B cell (primary cell): ENCODE measurements around the gene NMT1. TPM values are rescaled to one million over a fixed set of nuclear protein-coding genes. Genes with fewer than 3 reads are reported as not detected.

Experiments
- ATAC-seq: fragments of 200-7000 bp; cut with Tn5 transposase; one replicate; pipeline ENCODE4 v1.10.0; 2021; ENCODE audit warnings: low read depth, mild to moderate bottlenecking, moderate number of reproducible peaks, moderate library complexity
- CTCF ChIA-PET: fragments of 350-600 bp; sonication (Branson Sonifier 250); formaldehyde crosslinking; loops from one replicate; lab custom pipeline; 2021; ENCODE audit warnings: antibody characterized with exemption, inconsistent platforms; lab: Charles Lee
- POLR2A ChIA-PET: fragments of 350-600 bp; sonication (Branson Sonifier 250); formaldehyde crosslinking; loops from one replicate; lab custom pipeline; 2021; ENCODE audit warnings: antibody characterized with exemption; lab: Charles Lee
- DNase-seq: peaks from one replicate; pipeline ENCODE4 v3.0.0; 2013
- H2AFZ ChIP-seq: 2 replicates; pipeline ENCODE4 v1.6.1; 2012; ENCODE audit warnings: mild to moderate bottlenecking, low read depth, low read length; ENCODE audit not compliant: insufficient read depth, poor library complexity, severe bottlenecking
- H3K27ac ChIP-seq, 2 donors: 1 replicate in 1 of 2; 2 replicates in 1 of 2; pipeline ENCODE4 v1.5.1; 2012 to 2013; ENCODE audit warnings: low read length in 2 of 2, mild to moderate bottlenecking in 2 of 2, moderate library complexity in 1 of 2
- H3K27me3 ChIP-seq, 4 experiments: fragments of 200-600 bp in 1 of 4; sonication (generic) in 1 of 4; replicated peaks in 1 of 4; 1 replicate in 2 of 4; 2 replicates in 2 of 4; pipeline versions ENCODE4 v1.6.1 to v1.7.0; 2013 to 2016; ENCODE audit warnings: low read length in 3 of 4, mild to moderate bottlenecking in 2 of 4, mixed read lengths in 1 of 4, moderate library complexity in 1 of 4; ENCODE audit not compliant: insufficient read depth in 4 of 4, control insufficient read depth in 3 of 4; ENCODE audit errors: control extremely low read depth in 1 of 4
- H3K36me3 ChIP-seq, 2 experiments: replicated peaks in 1 of 2; 1 replicate in 1 of 2; 2 replicates in 1 of 2; pipeline versions ENCODE4 v1.6.1 to v1.7.1; 2013; ENCODE audit warnings: low read length in 1 of 2; ENCODE audit not compliant: insufficient read depth in 2 of 2, control insufficient read depth in 1 of 2; ENCODE audit errors: control extremely low read depth in 1 of 2, extremely low read depth in 1 of 2
- H3K4me1 ChIP-seq, 2 donors: fragments of 200-600 bp in 1 of 2; sonication (generic) in 1 of 2; 1 replicate in 1 of 2; 2 replicates in 1 of 2; pipeline versions ENCODE4 v1.5.1 to v1.6.1; 2013 to 2017; ENCODE audit warnings: low read length in 2 of 2; ENCODE audit not compliant: control insufficient read depth in 2 of 2, insufficient read depth in 2 of 2
- H3K4me2 ChIP-seq: replicated peaks from 2 replicates; pipeline ENCODE3; 2012; ENCODE audit warnings: mild to moderate bottlenecking, low read depth, low read length; ENCODE audit not compliant: poor library complexity, severe bottlenecking
- H3K4me3 ChIP-seq, 5 experiments: fragments of 200-600 bp in 1 of 5; sonication (generic) in 1 of 5; 1 replicate in 3 of 5; 2 replicates in 2 of 5; pipeline versions ENCODE4 v1.5.1 to v1.7.0; 2011 to 2016; ENCODE audit warnings: low read length in 4 of 5, mild to moderate bottlenecking in 4 of 5, low read depth in 2 of 5, control low read depth in 1 of 5, moderate library complexity in 1 of 5; ENCODE audit not compliant: insufficient read depth in 1 of 5; ENCODE audit errors: control extremely low read depth in 1 of 5, extremely low read depth in 1 of 5
- H3K79me2 ChIP-seq: fragments of 200-600 bp; sonication (generic); one replicate; pipeline ENCODE4 v1.6.0; 2016; ENCODE audit warnings: low read length; ENCODE audit not compliant: control insufficient read depth, insufficient read depth
- H3K9ac ChIP-seq: fragments of 200-600 bp; sonication (generic); 2 replicates; pipeline ENCODE4 v1.6.1; 2017; ENCODE audit warnings: mild to moderate bottlenecking, low read length, moderate library complexity
- H3K9me3 ChIP-seq, 3 donors: one replicate each; pipeline versions ENCODE4 v1.6.1 to v1.7.1; 2013; ENCODE audit warnings: low read length in 2 of 3; ENCODE audit not compliant: control insufficient read depth in 2 of 3, insufficient read depth in 1 of 3; ENCODE audit errors: control extremely low read depth in 1 of 3
- H4K20me1 ChIP-seq: 2 replicates; pipeline ENCODE4 v1.6.0; 2012; ENCODE audit warnings: mild to moderate bottlenecking, low read length; ENCODE audit not compliant: insufficient read depth, control insufficient read depth, poor library complexity, severe bottlenecking
- H3K27ac Mint-ChIP-seq: one replicate; pipeline ENCODE4 v1.8.0; 2021; ENCODE audit warnings: mixed read lengths
- H3K27me3 Mint-ChIP-seq: one replicate; pipeline ENCODE4 v1.8.0; 2021; ENCODE audit warnings: mixed read lengths
- H3K4me1 Mint-ChIP-seq: one replicate; pipeline ENCODE4 v1.8.0; 2021; ENCODE audit warnings: mixed read lengths
- H3K4me3 Mint-ChIP-seq: one replicate; pipeline ENCODE4 v1.8.0; 2021; ENCODE audit warnings: mixed read lengths
- H3K9me3 Mint-ChIP-seq: one replicate; pipeline ENCODE4 v1.8.0; 2022; ENCODE audit warnings: mixed read lengths; ENCODE audit not compliant: insufficient read depth
- EZH2 ChIP-seq: IDR thresholded peaks from 2 replicates; pipeline ENCODE4 v1.6.1; 2012; ENCODE audit warnings: borderline replicate concordance, low read depth, mild to moderate bottlenecking, moderate library complexity, low read length; ENCODE audit not compliant: insufficient read depth, poor library complexity, severe bottlenecking
- WGBS: methylation state at CpG from one replicate; pipeline ENCODE4 v1.1.5; 2013; ENCODE audit warnings: missing lambda C conversion rate; ENCODE audit not compliant: insufficient coverage; 5-methylcytosine and 5-hydroxymethylcytosine counted together
- intact Hi-C: fragments of 100-400 bp; cut with micrococcal nuclease; formaldehyde crosslinking; loops from one replicate; pipeline ENCODE4 v1.10.0; 2022
- polyA plus RNA-seq: library from polyadenylated mRNA; depleted of rRNA; stranded (reverse); fragments of >200 nt; gene quantifications from 2 replicates; pipeline ENCODE4 v1.2.3, GENCODE V29; 2012
- total RNA-seq, 2 donors: library from RNA; stranded (reverse); fragments of 120-200 nt in 1 of 2; gene quantifications; 1 replicate in 1 of 2; 2 replicates in 1 of 2; pipeline versions ENCODE4 v1.2.3 to v1.2.4, GENCODE V29; 2013 to 2022
- TF ChIP-seq, protein P1 (sequence below): fragments of 200-600 bp; IDR thresholded peaks from one replicate; pipeline ENCODE4 v1.8.0; 2022; ENCODE audit warnings: antibody characterized with exemption, mild to moderate bottlenecking

The NMT1 gene
- total and polyA plus RNA-seq, 2 donors (not counting 1 experiment from before 2014, with no cell fraction given), result 30.1 to 134 TPM

DNA sequence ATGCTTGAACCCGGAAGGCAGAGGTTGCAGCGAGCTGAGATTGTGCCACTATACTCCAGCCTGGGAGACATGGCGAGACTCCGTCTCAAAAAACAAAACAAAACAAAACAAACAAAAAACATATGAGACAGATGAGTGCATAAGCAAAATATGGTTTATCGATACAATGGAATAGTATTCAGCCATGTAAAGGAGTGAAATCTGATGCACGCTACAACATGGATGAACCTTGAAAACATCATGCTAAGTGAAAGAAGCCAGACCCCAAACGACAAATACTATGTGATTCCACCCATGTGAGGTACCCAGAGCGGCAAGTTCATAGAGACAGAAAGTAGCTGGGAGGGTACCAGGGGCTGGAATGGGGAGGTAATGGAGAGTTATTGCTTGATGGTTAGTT, 64.4 kb downstream of the NMT1 start:
- Histone ChIP-seq H3K27ac (no peak overlapping the region), H3K4me2 (no peak overlapping the region), H3K9me3 (no peaks in the 10 kb centered on the region), H2AFZ (no peak overlapping the region), H3K4me1 (no peaks in the 10 kb centered on the region), H3K36me3 (no peaks in the 10 kb centered on the region), H3K4me3 (no peak overlapping the region), H4K20me1 (no peaks in the 10 kb centered on the region), H3K27me3 (peaks cover 0 to 5% (median 2%) of the 10 kb centered on the region in 4 experiments), H3K9ac (no peak overlapping the region), H3K79me2 (no peaks in the 10 kb centered on the region)
- Mint-ChIP-seq H3K27me3 (no peaks in the 10 kb centered on the region), H3K4me1 (no peaks in the 10 kb centered on the region), H3K27ac (no peak overlapping the region), H3K9me3 (no peaks in the 10 kb centered on the region), H3K4me3 (no peak overlapping the region)
- no peak for TF ChIP-seq EZH2
- TF ChIP-seq, protein P1, sequence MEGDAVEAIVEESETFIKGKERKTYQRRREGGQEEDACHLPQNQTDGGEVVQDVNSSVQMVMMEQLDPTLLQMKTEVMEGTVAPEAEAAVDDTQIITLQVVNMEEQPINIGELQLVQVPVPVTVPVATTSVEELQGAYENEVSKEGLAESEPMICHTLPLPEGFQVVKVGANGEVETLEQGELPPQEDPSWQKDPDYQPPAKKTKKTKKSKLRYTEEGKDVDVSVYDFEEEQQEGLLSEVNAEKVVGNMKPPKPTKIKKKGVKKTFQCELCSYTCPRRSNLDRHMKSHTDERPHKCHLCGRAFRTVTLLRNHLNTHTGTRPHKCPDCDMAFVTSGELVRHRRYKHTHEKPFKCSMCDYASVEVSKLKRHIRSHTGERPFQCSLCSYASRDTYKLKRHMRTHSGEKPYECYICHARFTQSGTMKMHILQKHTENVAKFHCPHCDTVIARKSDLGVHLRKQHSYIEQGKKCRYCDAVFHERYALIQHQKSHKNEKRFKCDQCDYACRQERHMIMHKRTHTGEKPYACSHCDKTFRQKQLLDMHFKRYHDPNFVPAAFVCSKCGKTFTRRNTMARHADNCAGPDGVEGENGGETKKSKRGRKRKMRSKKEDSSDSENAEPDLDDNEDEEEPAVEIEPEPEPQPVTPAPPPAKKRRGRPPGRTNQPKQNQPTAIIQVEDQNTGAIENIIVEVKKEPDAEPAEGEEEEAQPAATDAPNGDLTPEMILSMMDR, result no peak
- ChIA-PET POLR2A (interaction anchor here (1.2 kb wide), 1 partner anchor 10 kb away, joined by 4 read pairs; the partner anchor contains the start of gene ACBD4), CTCF (no interaction called here)
- intact Hi-C loops, result no loop called here
- WGBS, result 100% methylated on average over 5 of the region's 8 CpGs
- DNase-seq (no peak), ATAC-seq (no peak)

DNA sequence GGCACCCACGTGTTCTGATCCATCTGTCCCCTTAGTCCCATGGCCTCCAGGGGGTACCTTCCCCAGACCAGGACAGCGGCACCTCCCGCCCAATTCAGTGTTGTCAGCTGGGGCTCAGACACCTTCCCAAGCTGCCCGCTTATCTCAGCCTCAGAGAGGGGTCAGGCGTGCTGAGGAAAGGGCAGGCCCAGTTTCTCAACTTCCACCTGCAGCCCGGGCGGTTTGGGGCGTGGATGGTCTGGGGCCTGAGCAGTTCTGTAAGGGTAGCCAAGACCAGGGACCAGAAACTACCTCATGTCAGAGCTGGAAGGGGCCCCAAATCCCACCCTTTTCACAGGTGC, 66.1 kb downstream of the NMT1 start:
- DNase-seq (no peak), ATAC-seq (no peak)
- no peak overlapping the region for H3K4me2 ChIP-seq
- intact Hi-C loops, result no loop called here
- no peaks in the 10 kb centered on the region for H4K20me1 ChIP-seq
- CTCF ChIA-PET, result interaction anchor here (2.1 kb wide), 1 partner anchor 8 kb away, joined by 6 read pairs; the partner anchor contains the start of gene ACBD4
- TF ChIP-seq, protein P1, result no peak
- TF ChIP-seq EZH2, result no peak
- peaks cover 0 to 10% (median 2%) of the 10 kb centered on the region in 4 experiments for H3K27me3 ChIP-seq
- WGBS, result 97% methylated on average over 8 of the region's 8 CpGs
- H2AFZ ChIP-seq, result no peak overlapping the region
- H3K79me2 ChIP-seq, result no peaks in the 10 kb centered on the region
- Mint-ChIP-seq H3K4me3 (no peak overlapping the region), H3K27ac (no peak overlapping the region), H3K4me1 (no peaks in the 10 kb centered on the region), H3K9me3 (no peaks in the 10 kb centered on the region), H3K27me3 (peaks cover 4% of the 10 kb centered on the region)
- no peak overlapping the region for H3K4me3 ChIP-seq
- POLR2A ChIA-PET, result no interaction called here
- no peak overlapping the region for H3K9ac ChIP-seq
- no peaks in the 10 kb centered on the region for H3K36me3 ChIP-seq
- no peak overlapping the region for H3K27ac ChIP-seq
- H3K9me3 ChIP-seq, result no peaks in the 10 kb centered on the region
- H3K4me1 ChIP-seq, result peaks cover 7 to 8% of the 10 kb centered on the region in 2 donors
